ENCODE results near the gene TMEM233.

The TMEM233 gene

DNA sequence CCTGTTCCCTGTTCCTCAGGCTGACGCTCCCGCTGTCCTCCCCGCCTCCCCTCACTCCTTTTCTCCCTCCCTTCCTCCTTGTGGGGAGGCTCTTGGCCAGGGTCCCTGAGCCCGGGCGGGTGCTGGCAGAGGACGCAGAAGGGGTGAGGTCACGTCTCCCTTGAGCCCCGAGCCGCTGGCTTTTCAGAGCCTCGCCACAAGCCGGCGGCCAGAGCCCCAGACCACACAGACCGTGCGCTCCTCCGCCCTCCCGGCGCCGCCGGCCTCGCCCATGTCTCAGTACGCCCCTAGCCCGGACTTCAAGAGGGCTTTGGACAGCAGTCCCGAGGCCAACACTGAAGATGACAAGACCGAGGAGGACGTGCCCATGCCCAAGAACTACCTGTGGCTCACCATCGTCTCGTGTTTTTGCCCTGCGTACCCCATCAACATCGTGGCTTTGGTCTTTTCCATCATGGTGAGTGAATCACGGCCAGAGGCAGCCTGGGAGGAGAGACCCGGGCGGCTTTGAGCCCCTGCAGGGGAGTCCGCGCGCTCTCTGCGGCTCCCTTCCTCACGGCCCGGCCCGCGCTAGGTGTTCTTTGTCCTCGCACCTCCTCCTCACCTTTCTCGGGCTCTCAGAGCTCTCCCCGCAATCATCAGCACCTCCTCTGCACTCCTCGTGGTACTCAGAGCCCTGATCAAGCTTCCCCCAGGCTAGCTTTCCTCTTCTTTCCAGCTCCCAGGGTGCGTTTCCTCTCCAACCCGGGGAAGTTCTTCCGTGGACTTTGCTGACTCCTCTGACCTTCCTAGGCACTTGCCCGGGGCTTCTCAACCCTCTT is at the start of gene TMEM233:
TSS of gene TMEM233 (plus strand) at position 197 of the 821 bp plus-strand sequence. CDS start at position 272, 75 bp downstream.
- DNase-seq (ENCODE audit: insufficient read length, low spot score) (no peak), FAIRE-seq (no peak)

DNA sequence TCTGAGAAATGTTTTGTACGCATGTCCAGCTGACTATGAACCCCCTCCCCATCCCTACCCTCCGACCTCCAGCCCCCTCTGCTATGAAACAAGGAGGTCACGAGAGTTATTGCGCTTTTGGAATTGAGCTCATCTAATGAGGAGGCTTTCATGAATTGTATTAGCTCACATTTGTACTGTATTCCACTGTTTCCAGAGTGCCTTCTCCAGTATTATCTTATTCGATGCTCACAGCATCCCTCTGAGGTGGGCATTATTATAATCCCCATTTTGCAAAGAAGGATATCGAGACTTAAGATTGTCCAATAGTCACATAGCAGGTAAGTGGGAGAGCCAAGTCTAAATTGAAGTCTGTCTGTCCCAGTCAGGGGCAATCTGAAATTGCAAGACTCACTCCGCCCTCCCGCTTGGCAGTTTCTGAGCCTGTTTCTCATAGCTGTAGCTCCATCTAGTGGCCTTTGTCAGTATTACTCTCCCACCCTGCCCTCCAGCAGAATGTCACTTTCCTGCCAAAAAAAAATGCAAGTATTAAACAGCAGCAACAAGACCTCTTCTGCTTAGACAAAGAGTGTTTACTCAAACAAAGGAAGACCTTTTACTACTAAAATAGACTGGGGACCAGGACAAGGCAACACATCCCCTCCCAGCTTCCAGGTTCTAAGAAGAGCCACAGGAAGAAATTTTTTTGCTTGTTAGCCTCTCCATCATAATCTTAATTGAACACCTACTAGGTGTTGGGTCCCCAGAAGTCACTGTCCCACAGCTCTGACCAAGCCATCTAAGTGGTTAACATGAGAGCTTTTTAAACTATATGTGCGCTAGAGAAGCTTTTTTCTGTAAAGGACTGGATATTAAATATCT is 48.6 kb upstream of the TMEM233 start:
- DNase-seq (ENCODE audit: insufficient read length, low spot score) = peak; percentile 57
- peak; percentile 69 for FAIRE-seq

DNA sequence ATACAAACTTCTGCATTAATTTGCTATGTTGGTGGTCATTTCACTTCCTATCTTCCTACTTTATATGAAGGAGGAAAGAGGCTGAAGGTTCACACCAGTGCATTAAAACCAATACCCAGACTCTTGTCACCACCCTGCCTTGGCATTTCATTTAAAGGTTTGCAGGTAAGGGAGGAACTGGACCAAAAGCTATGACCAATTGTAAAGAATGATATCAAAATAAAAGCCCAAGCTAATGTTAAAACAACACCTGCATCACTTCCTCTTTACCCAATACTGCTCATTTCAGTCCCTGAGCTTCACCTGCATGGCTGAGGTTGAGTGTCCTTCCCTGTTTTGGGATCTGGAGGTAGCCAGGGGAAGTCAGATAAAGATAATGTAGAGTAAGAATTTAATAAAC is 47.2 kb upstream of the TMEM233 start:
- no peak for FAIRE-seq
- DNase-seq (ENCODE audit: insufficient read length, low spot score) = no peak

DNA sequence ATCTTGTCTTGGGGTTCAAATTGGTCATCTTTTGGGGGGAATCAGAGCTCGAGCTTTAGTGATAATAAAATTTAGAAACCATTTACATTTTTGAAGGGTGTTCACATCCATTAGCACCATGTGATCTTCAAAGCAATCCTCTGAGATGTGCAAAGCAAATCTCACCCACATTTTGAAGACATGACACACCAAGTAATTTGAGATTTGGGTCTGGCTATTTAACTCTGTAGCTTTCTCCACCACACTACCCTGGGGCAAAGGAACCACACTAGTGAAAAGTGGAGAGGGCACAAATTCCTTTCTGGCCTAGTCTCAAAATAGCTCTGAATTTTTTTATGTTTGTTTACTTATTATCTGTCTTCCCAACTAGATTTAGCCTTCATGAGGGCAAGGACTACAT is 46.6 kb upstream of the TMEM233 start:
- FAIRE-seq (no peak), DNase-seq (ENCODE audit: insufficient read length, low spot score) (no peak)

DNA sequence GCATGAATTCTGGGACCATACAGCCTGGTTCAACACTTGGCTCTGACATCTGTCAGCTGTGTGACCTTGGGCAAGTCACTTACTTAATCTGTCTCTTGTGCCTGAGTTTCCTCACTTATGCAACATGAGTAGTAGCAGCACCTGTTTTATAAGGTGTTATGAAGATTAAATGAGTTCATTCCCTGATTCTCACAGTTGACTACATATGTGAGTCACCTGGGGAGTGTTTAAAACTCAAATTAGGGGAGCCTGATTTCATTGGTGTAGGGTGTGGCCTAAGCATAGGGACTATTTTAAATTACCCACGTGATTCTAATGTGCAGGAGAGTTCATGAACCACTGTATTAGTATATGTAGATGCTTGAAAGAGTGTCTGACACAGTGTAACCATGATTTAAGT is 36.7 kb upstream of the TMEM233 start:
- DNase-seq (ENCODE audit: insufficient read length, low spot score) = no peak
- FAIRE-seq = no peak

DNA sequence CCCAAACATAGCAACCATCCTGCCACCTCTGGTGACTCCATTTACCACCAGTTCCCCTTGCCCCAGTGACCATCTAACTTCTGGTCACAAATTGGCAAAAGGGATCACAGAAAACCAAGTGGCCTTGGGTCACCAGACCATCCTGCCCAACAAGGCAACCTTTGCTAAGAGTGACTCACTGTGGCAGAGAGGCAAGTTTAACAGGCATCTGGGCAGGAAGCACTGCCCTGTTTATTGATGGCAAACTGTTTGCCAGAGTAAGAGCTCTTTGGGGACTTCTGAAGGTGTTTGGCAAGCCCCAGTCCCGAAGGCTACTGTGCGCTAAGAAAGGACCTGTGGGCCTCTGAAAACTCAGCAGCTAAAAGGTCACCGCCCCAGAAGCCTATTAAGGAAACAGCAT is 28.2 kb upstream of the TMEM233 start:
- FAIRE-seq (no peak), DNase-seq (ENCODE audit: insufficient read length, low spot score) (no peak)

DNA sequence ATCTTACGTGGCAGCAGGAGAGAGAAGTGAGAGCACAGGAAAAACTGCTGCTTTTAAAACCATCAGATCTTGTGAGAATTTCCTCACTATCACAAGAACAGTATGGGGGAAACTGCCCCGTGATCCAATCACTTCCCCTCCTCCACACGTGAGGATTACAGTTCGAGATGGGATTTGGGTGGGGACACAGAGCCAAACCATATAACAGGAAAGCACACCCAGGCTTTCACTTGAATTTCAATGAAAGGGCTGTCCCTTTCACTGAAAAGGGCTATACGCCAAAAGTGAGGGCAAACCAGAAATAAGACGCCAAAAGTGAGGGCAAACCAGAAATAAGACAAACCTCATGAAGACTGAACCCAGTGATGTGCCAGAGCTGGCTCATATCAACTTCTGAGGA is 22.8 kb upstream of the TMEM233 start:
- no peak for FAIRE-seq

DNA sequence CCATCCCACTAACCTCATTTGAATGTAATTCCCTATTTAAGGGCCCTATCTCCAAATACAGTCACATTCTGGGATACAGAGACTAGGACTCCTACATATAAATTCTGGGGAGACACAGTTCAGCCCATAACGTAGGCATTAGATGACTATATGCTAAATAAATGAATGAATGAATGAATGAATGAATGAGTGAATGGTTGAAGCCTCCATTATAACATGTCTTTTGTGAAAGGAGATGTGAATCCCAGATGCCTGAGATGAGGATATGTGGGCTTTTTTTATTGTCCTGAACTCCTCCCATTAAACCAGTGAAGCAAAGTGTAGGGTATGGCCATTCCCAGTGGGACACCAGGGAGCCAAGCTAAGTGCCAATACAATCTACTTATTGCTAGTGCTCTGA is 20.5 kb upstream of the TMEM233 start:
- DNase-seq (ENCODE audit: insufficient read length, low spot score) (no peak), FAIRE-seq (no peak)

More for the DNA sequence above, 22.8 kb upstream of the TMEM233 start:
- DNase-seq (ENCODE audit: insufficient read length, low spot score) = no peak

DNA sequence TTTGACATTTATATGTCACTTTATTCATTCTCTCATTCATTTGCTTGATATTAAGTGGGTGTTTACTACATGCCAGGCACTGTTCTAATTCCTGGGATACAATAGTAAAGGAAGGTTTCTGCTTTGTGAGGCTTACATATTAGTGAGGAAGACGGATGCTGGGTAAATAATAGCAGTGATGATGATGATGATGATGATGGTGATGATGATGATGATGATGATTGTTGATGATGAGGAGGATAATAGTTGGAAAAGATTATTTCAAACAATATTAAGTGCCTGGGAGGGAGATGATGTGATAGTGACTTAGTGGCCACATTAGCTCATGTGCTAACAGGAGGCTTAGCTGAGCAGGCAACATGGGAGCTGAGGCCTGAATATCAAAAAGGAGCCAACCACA is 19.3 kb upstream of the TMEM233 start:
- DNase-seq (ENCODE audit: insufficient read length, low spot score) (no peak), FAIRE-seq (no peak)

DNA sequence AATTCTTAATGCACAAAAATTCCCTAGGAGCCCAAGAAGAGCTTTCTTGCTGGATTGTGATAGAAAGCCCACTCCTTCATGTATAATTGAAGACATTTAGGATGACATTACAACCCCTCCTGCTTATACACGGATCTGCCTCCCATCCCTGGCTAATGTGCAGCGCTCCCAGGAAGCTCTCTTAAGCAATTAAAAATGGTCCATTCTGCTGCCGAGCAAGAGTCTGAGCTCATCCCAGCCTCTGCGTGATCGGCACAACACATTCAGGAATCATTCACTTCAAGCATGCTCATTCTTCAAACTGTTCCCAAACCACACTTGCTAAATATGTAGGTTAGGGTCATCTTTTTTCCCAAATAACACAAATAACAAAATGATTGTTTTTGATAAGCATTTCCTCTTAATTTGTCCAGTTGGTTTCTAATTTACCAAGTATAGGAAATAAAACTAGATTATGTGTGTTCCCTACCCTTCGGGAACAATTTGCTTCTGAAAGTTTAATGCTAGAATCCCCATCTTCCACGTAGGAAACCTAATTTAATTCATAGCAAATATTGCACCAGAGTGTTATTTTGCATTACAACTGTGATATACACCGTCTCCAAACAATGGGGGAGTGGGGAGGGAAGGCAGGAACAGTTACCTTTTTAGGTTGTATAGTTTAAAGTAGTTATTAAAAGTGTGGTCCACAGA is 17.3 kb upstream of the TMEM233 start:
- no peak for FAIRE-seq

DNA sequence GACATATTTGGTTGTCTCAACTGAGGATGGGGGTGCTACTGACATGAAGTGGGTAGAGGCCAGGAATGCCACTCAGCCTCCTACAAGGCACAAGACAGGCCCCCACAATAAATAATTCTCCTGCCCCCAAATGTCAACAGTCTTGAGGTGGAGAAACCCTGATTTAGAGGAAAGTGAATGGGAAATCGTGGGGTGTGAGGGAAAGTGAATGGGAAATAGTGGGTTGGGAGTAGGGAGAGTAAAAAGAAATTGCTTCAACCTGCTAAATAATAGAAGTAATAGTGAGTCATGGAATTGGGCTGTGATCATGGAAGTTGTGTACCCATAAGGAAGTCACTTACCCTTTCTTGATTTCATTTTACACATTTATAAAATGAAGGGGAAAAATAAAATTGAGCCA is 16.7 kb upstream of the TMEM233 start:
- DNase-seq (ENCODE audit: insufficient read length, low spot score) = no peak

More for the DNA sequence above, 17.3 kb upstream of the TMEM233 start:
- no peak for DNase-seq (ENCODE audit: insufficient read length, low spot score)

DNA sequence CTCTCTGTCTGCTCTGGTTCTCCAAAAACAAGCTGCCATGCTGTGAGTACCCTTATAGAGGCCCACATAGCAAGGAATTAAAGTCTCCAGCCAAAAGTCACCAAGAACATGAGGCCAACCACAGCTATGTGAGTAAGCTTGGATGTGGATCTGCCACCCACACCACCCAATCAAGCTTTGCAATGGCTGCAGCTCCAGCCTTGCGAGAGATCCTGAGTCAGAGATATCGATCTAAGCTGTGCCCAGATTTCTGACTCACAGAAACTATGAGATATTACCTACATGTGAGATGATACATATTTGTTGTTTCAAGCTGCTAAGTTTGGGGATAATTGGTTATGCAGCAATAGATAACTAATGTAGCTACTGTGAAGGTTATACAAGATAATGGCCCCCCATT is 15.5 kb upstream of the TMEM233 start:
- FAIRE-seq = no peak
- no peak for DNase-seq (ENCODE audit: insufficient read length, low spot score)

More for the DNA sequence above, 16.7 kb upstream of the TMEM233 start:
- FAIRE-seq = no peak

DNA sequence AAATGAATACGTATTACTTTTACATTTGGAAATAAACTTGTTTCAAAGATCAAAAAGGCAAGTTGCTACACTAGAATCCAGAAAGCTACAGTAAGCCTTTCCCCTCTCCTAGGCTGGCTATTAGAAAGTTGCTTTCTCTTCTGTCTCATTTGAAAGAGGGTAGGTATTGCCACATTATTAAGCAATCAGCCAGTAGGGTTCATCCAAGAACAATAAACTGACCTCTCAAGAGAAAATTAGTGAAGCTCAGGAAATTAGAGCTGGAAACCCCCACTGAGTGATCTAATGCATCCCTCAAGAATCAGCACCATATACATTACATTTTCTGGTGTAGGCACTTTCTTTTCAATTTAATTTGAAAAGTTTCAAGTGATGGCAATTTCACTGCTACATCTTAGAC is 4.5 kb upstream of the TMEM233 start:
- no peak for FAIRE-seq
- DNase-seq (ENCODE audit: insufficient read length, low spot score) = no peak

DNA sequence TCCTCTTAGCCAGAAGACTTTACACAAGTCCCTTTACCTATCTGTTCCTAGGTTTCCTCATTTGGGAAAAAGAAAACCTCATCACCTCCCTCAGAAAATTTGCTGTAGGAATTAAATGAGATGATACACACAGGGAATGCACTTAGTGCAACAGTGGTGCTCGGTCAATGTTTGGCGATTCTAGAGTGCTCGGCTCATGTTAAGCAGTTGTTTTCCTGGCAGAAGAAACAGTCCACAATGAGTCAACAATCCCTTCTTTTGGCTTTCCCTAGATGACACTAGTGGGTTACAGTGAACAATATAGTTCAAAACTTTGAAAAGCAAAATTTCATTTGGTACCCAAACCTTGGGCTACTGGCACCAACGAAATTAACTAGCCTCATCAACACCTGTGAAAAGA is 3.9 kb upstream of the TMEM233 start:
- no peak for FAIRE-seq

DNA sequence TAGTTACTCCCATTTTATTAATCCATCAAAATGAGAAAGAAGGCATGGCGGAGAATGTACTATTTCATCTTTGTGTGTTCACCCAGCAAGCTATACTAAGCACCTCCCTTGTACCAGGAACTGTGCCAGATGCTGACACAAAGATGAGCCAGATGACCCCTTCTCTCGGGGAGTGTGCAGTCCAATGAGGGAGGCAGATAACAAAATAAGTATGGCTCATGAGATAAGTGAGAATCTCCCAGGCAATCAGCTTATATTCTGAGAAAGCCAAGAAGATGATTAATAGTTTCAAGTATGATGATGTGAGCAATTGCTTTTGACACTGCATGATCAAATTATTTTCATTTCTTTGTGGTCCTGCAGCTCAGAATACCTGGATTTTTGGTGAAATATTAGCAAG is 1.3 kb upstream of the TMEM233 start:
- FAIRE-seq = no peak
- DNase-seq (ENCODE audit: insufficient read length, low spot score) = no peak

More for the DNA sequence above, 3.9 kb upstream of the TMEM233 start:
- DNase-seq (ENCODE audit: insufficient read length, low spot score) = no peak

DNA sequence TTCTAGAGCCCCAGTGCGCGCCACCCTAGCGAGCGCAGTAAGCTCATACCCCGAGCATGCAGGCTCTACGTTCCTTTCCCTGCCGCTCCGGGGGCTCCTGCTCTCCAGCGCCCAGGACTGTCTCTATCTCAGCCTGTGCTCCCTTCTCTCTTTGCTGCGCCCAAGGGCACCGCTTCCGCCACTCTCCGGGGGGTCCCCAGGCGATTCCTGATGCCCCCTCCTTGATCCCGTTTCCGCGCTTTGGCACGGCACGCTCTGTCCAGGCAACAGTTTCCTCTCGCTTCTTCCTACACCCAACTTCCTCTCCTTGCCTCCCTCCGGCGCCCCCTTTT is 791 bp downstream of the TMEM233 start:
- FAIRE-seq = no peak
- no peak for DNase-seq (ENCODE audit: insufficient read length, low spot score)

DNA sequence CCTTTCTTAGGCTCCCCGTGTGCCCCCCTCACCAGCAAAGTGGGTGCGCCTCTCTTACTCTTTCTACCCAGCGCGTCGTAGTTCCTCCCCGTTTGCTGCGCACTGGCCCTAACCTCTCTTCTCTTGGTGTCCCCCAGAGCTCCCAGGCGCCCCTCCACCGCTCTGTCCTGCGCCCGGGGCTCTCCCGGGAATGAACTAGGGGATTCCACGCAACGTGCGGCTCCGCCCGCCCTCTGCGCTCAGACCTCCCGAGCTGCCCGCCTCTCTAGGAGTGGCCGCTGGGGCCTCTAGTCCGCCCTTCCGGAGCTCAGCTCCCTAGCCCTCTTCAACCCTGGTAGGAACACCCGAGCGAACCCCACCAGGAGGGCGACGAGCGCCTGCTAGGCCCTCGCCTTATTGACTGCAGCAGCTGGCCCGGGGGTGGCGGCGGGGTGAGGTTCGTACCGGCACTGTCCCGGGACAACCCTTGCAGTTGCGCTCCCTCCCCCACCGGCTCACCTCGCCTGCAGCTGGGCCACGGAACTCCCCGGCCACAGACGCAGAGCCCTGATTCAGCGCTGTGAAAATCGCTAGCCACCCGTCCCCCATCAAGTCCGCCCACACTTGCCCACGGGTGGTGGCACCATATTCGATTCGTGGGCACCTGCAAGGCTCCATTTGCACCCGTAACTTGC is 1.3 kb downstream of the TMEM233 start:
- FAIRE-seq (no peak), DNase-seq (ENCODE audit: insufficient read length, low spot score) (no peak)

DNA sequence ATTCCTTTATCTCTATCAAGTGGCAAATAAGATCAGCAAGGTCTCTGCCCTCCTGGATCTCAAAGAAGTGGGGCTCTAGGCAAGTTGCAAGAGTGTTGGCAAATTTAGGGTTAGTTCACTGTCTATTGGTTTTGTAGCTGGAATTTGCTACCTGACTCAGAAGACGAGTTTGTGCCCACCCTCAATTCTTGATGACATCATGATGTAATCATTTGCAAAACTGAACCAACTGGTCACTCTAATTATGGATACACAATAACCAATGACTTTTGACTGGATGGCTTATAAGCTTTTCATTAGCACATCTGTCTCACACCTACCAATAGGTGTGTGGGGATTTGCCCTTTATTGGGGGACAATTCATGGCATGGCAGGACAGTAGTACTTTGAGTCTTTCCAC is 4.6 kb downstream of the TMEM233 start:
- FAIRE-seq (no peak), DNase-seq (ENCODE audit: insufficient read length, low spot score) (no peak)

DNA sequence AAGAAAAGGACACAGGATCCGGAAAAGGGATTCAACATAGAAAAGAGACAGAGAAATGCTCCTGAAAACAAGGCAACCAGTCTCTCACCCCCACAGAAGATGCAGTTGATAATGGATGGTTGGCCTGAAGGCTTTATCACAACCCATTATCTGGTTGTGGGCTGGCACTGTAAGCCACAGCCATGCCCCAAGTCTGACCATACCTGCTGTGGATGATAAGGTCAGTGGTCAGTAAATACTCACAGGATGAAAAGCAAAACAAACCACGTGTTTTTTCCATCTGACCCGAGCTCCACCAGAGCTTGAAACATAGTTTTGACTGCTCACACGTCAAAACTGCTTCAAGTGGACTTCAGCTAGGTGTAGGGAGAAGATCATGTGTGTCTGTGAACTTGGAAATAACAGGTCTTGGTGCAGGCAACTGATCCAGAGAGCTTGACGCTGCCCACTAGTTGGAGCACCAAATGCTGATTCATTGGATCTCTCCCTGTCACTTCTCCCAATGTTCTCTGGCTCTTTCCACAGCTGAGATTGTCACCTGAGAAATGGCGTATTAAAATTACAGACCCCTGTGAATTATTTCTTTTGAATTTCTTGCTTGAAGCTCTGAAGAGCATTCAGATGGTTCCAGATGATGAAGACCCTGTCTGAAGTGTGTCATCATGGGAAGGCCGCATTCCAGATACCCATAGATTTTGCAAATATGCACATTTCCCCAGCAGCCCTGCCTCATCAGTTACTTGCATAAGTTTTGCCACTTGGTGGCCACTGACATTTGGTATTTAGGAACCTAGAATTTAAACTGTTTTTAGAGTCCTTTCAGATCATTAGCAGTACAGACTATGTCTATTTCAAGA is 8.5 kb downstream of the TMEM233 start:
- no peak for DNase-seq (ENCODE audit: insufficient read length, low spot score)
- no peak for FAIRE-seq

DNA sequence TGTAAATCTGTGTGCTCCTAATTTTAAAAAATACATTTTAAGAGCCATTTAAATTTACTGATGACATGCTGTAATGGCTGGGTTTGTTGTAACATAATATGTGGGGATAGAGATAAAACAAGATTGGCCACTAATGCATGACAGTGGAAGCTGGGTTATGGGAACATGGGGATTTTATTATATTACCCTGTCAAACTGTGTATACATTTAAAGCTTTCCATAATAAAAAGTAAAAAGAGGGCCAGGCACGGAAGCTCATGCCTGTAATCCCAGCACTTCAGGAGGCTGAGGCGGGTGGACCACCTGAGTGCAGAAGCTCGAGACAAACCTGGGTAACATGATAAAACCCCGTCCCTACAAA is 9.1 kb downstream of the TMEM233 start:
- no peak for FAIRE-seq
- no peak for DNase-seq (ENCODE audit: insufficient read length, low spot score)
